HepG2 (cell line): ENCODE measurements around the gene LMCD1.

Experiments
- CEBPB ChIP-seq: IDR thresholded peaks from 2 replicates; pipeline ENCODE4 v1.6.1; 2011; ENCODE audit warnings: low read depth, low read length, improper control_type of control experiment, borderline replicate concordance
- DPF2 ChIP-seq: sonication (generic); formaldehyde crosslinking; IDR thresholded peaks from 2 replicates; pipeline ENCODE4 v1.4.0; 2020; ENCODE audit warnings: mild to moderate bottlenecking, low read depth, missing genetic modification reagents, borderline replicate concordance
- FLYWCH1 ChIP-seq: sonication (generic); formaldehyde crosslinking; IDR thresholded peaks from 2 replicates; pipeline ENCODE4 v1.8.1; 2023; ENCODE audit warnings: mild to moderate bottlenecking, missing genetic modification reagents
- FOXP1 ChIP-seq, 2 experiments: fragments of 450-650 bp in 1 of 2; IDR thresholded peaks; 2 replicates each; pipeline ENCODE4 v1.6.1; 2017 to 2018; ENCODE audit warnings: antibody characterized with exemption in 1 of 2
- MAX ChIP-seq: IDR thresholded peaks from 2 replicates; pipeline ENCODE4 v1.6.1; 2012; ENCODE audit warnings: inconsistent platforms
- MIER2 ChIP-seq: IDR thresholded peaks from 2 replicates; pipeline ENCODE4 v1.6.1; 2016; ENCODE audit warnings: missing biosample characterization, missing genetic modification reagents
- POLR2A ChIP-seq, 2 experiments: IDR thresholded peaks; 2 replicates each; pipeline ENCODE4 v1.6.1; 2011; ENCODE audit warnings: low read depth in 2 of 2, low read length in 2 of 2, mild to moderate bottlenecking in 1 of 2, moderate library complexity in 1 of 2; ENCODE audit not compliant: insufficient read depth in 1 of 2
- PTBP1 ChIP-seq: fragments of 200-400 bp; formaldehyde crosslinking; IDR thresholded peaks from 2 replicates; pipeline ENCODE4 v1.6.1; 2018; ENCODE audit warnings: low read length, low read depth; ENCODE audit not compliant: poor library complexity, severe bottlenecking
- SETDB1 ChIP-seq: sonication (generic); formaldehyde crosslinking; IDR thresholded peaks from 2 replicates; pipeline ENCODE4 v1.5.1; 2020; ENCODE audit warnings: missing genetic modification reagents, mild to moderate bottlenecking, borderline replicate concordance
- ZMYM2 ChIP-seq: sonication (generic); formaldehyde crosslinking; IDR thresholded peaks from 2 replicates; pipeline ENCODE4 v1.8.0; 2022; ENCODE audit warnings: mild to moderate bottlenecking, missing genetic modification reagents
- ZNF776 ChIP-seq: sonication (generic); formaldehyde crosslinking; IDR thresholded peaks from 2 replicates; pipeline ENCODE4 v1.4.0; 2020; ENCODE audit warnings: mild to moderate bottlenecking, missing genetic modification reagents

- TF ChIP-seq CEBPB (no peak), POLR2A (IDR thresholded peaks at IDR 0.05; ENCODE audit: insufficient read depth in 1 of 2, low read depth in 2 of 2, low read length in 2 of 2) (no peak), MAX (no peak), FLYWCH1 (CRISPR knock-in tag) (no peak), PTBP1 (no peak), SETDB1 (CRISPR knock-in tag) (no peak), DPF2 (CRISPR knock-in tag) (no peak), ZMYM2 (CRISPR knock-in tag) (no peak), FOXP1 (IDR thresholded peaks at IDR 0.05) (no peak), FOXP1 (CRISPR knock-in tag; IDR thresholded peaks at IDR 0.05) (no peak), ZNF776 (CRISPR knock-in tag) (no peak), MIER2 (CRISPR knock-in tag) (no peak)
Observed at GRCh38 chr3:8488411-8488810, 13.2 kb upstream of the LMCD1 start.
